Pulmonary artery endothelial cell (primary cell): Measurements from ENCODE around the gene COX20. TPM values are rescaled to one million over a fixed set of nuclear protein-coding genes. Genes with fewer than 3 reads are reported as not detected.
"Not testable (repeated sequence)": the region's sequence is repeated elsewhere in the genome, so short reads cannot be mapped to it uniquely, and the experiment has no call there.

ENCODE experiments used
- DNase-seq: peaks from one replicate; pipeline ENCODE4 v3.0.0-alpha.2; 2011; ENCODE audit warnings: low read depth, low spot score
- total RNA-seq: library from RNA; depleted of rRNA; stranded (reverse); fragments of >200 nt; gene quantifications from 2 replicates; pipeline ENCODE4 v1.2.3, GENCODE V29; 2014

COX20 gene
- total RNA-seq: 11.3 and 19.8 TPM in 2 replicates

GRCh38 chr1:244835276-244836134 is at the start of gene COX20:
Gene COX20, plus strand, starts transcription at chr1:244835658. Its CDS starts 57 bp downstream, at chr1:244835715.
- DNase-seq: peak; percentile 75

- no peak for DNase-seq
Observed at GRCh38 chr1:244788493-244789275, 46.8 kb upstream of the COX20 start.

GRCh38 chr1:244789276-244789580 is 46.2 kb upstream of the COX20 start:
- DNase-seq: no peak

- no peak for DNase-seq
Observed at GRCh38 chr1:244789731-244790130, 45.7 kb upstream of the COX20 start.

GRCh38 chr1:244791061-244791460 is 44.4 kb upstream of the COX20 start:
- DNase-seq: no peak

- DNase-seq: no peak
Observed at GRCh38 chr1:244792188-244792850, 43.1 kb upstream of the COX20 start.

GRCh38 chr1:244794071-244794470 is 41.4 kb upstream of the COX20 start:
- no peak for DNase-seq

- DNase-seq: not testable (repeated sequence)
Observed at GRCh38 chr1:244794516-244794915, 40.9 kb upstream of the COX20 start.

- peak; percentile 19 for DNase-seq
Observed at GRCh38 chr1:244796719-244797406, 38.6 kb upstream of the COX20 start.

- DNase-seq: no peak
Observed at GRCh38 chr1:244800821-244801220, 34.6 kb upstream of the COX20 start.

- DNase-seq: no peak
Observed at GRCh38 chr1:244801246-244801645, 34.2 kb upstream of the COX20 start.

- no peak for DNase-seq
Observed at GRCh38 chr1:244802041-244802440, 33.4 kb upstream of the COX20 start.

GRCh38 chr1:244802556-244803239 is 32.8 kb upstream of the COX20 start:
- no peak for DNase-seq

- no peak for DNase-seq
Observed at GRCh38 chr1:244804841-244805240, 30.6 kb upstream of the COX20 start.

- DNase-seq: no peak
Observed at GRCh38 chr1:244807138-244807537, 28.3 kb upstream of the COX20 start.

- no peak for DNase-seq
Observed at GRCh38 chr1:244810221-244810620, 25.2 kb upstream of the COX20 start.

- no peak for DNase-seq
Observed at GRCh38 chr1:244813327-244813726, 22.1 kb upstream of the COX20 start.

GRCh38 chr1:244815600-244816099 is 19.8 kb upstream of the COX20 start:
- DNase-seq: no peak

- no peak for DNase-seq
Observed at GRCh38 chr1:244817415-244817894, 18.0 kb upstream of the COX20 start.

- DNase-seq: no peak
Observed at GRCh38 chr1:244820131-244820530, 15.3 kb upstream of the COX20 start.

GRCh38 chr1:244821134-244821533 is 14.3 kb upstream of the COX20 start:
- DNase-seq: no peak
